HG03342 (cell line): ENCODE measurements around the gene TYW1.
"Not testable (repeated sequence)": the region's sequence is repeated elsewhere in the genome, so short reads cannot be mapped to it uniquely, and the experiment has no call there.

Experiments used
- ATAC-seq: cut with Tn5 transposase; IDR thresholded peaks from one replicate; pipeline ENCODE4 v1.9.1; 2021; ENCODE audit warnings: mild to moderate bottlenecking, moderate library complexity; ENCODE audit not compliant: unreplicated experiment

The TYW1 gene

GRCh38 chr7:67114483-67115246 lies 118.0 kb downstream of the TYW1 start:
- not testable (repeated sequence) for ATAC-seq

GRCh38 chr7:67120491-67120890 lies 123.9 kb downstream of the TYW1 start:
- ATAC-seq: not testable (repeated sequence)

GRCh38 chr7:67128257-67128656 lies 131.6 kb downstream of the TYW1 start:
- not testable (repeated sequence) for ATAC-seq

GRCh38 chr7:67130766-67131165 lies 134.1 kb downstream of the TYW1 start:
- not testable (repeated sequence) for ATAC-seq

- not testable (repeated sequence) for ATAC-seq
Measured at GRCh38 chr7:67134912-67135311, 138.3 kb downstream of the TYW1 start.

GRCh38 chr7:67135617-67136486 lies 139.2 kb downstream of the TYW1 start:
- not testable (repeated sequence) for ATAC-seq

GRCh38 chr7:67137489-67137888 lies 140.9 kb downstream of the TYW1 start:
- ATAC-seq: not testable (repeated sequence)

GRCh38 chr7:67139876-67140275 lies 143.2 kb downstream of the TYW1 start:
- ATAC-seq: not testable (repeated sequence)

- ATAC-seq: not testable (repeated sequence)
Measured at GRCh38 chr7:67141001-67141400, 144.4 kb downstream of the TYW1 start.

GRCh38 chr7:67143091-67143786 lies 146.6 kb downstream of the TYW1 start:
- not testable (repeated sequence) for ATAC-seq

GRCh38 chr7:67145581-67146193 lies 149.1 kb downstream of the TYW1 start:
- not testable (repeated sequence) for ATAC-seq

GRCh38 chr7:67149131-67149530 lies 152.5 kb downstream of the TYW1 start:
- not testable (repeated sequence) for ATAC-seq

GRCh38 chr7:67154374-67154773 lies 157.7 kb downstream of the TYW1 start:
- ATAC-seq: not testable (repeated sequence)

GRCh38 chr7:67156064-67156463 lies 159.4 kb downstream of the TYW1 start:
- not testable (repeated sequence) for ATAC-seq

- ATAC-seq: peak; percentile 97
Measured at GRCh38 chr7:67163285-67163684, 166.7 kb downstream of the TYW1 start.

- ATAC-seq: not testable (repeated sequence)
Measured at GRCh38 chr7:67171151-67171550, 174.5 kb downstream of the TYW1 start.

- ATAC-seq: not testable (repeated sequence)
Measured at GRCh38 chr7:67176730-67177129, 180.1 kb downstream of the TYW1 start.

- not testable (repeated sequence) for ATAC-seq
Measured at GRCh38 chr7:67178915-67179688, 182.5 kb downstream of the TYW1 start.

- not testable (repeated sequence) for ATAC-seq
Measured at GRCh38 chr7:67182956-67183750, 186.5 kb downstream of the TYW1 start.
